Panc1 (cell line): ENCODE data around the gene CHRNG. TPM values are rescaled to one million over a fixed set of nuclear protein-coding genes. Genes with fewer than 3 reads are reported as not detected.

Source experiments
- ATAC-seq: fragments of 200-7000 bp; cut with Tn5 transposase; 2 replicates; pipeline ENCODE4 v1.9.1; 2020; ENCODE audit warnings: mild to moderate bottlenecking, moderate library complexity
- BruUV-seq: library from RNA; stranded (reverse); fragments of 400-500 nt; replicated peaks from 2 replicates; lab custom pipeline; 2021; lab: Mats Ljungman, UMichigan
- CTCF ChIA-PET: fragments of 300-600 bp; sonication (Branson Sonifier 250); formaldehyde crosslinking; loops from one replicate; lab custom pipeline; 2022; ENCODE audit warnings: antibody characterized with exemption; lab: Charles Lee
- POLR2A ChIA-PET: fragments of 300-600 bp; sonication (Branson Sonifier 250); formaldehyde crosslinking; loops from one replicate; lab custom pipeline; 2022; ENCODE audit warnings: antibody characterized with exemption; lab: Charles Lee
- DNase-seq: peaks from one replicate; pipeline ENCODE4 v3.0.0-alpha.2; 2010; ENCODE audit warnings: low read depth, low spot score
- H3K27ac ChIP-seq: 2 replicates; pipeline ENCODE4 v1.5.1; 2011; ENCODE audit warnings: mild to moderate bottlenecking, low read length, inconsistent platforms
- H3K27me3 ChIP-seq: fragments of 200-500 bp; sonication (Bioruptor generic); 2 replicates; pipeline ENCODE4 v1.6.0; 2014; ENCODE audit warnings: low read length, inconsistent platforms; ENCODE audit not compliant: control insufficient read depth, insufficient read depth
- H3K36me3 ChIP-seq: fragments of 200-500 bp; sonication (Bioruptor generic); 2 replicates; pipeline ENCODE4 v1.5.1; 2014; ENCODE audit warnings: inconsistent platforms, mild to moderate bottlenecking, low read length, moderate library complexity; ENCODE audit not compliant: control insufficient read depth, insufficient read depth
- H3K4me1 ChIP-seq: 2 replicates; pipeline ENCODE4 v1.5.1; 2011; ENCODE audit warnings: inconsistent platforms, mild to moderate bottlenecking, low read length, moderate library complexity; ENCODE audit not compliant: control insufficient read depth, insufficient read depth
- H3K4me3 ChIP-seq, 2 experiments: 2 replicates each; pipeline ENCODE4 v1.5.1; 2011 to 2012; ENCODE audit warnings: low read depth in 2 of 2, low read length in 2 of 2, mild to moderate bottlenecking in 2 of 2, inconsistent platforms in 1 of 2, moderate library complexity in 1 of 2
- H3K9me3 ChIP-seq: fragments of 200-500 bp; sonication (Bioruptor generic); 2 replicates; pipeline ENCODE4 v1.5.1; 2014; ENCODE audit warnings: low read depth, mild to moderate bottlenecking, inconsistent platforms, low read length, moderate library complexity; ENCODE audit not compliant: control insufficient read depth, insufficient read depth
- CTCF ChIP-seq: fragments of 450-650 bp; IDR thresholded peaks from 2 replicates; pipeline ENCODE4 v1.5.1; 2017; ENCODE audit warnings: mild to moderate bottlenecking
- POLR2AphosphoS5 ChIP-seq: IDR thresholded peaks from 2 replicates; pipeline ENCODE4 v1.6.1; 2012; ENCODE audit warnings: mild to moderate bottlenecking, low read depth, low read length, moderate library complexity
- REST ChIP-seq, 2 experiments: IDR thresholded peaks; 2 replicates each; pipeline ENCODE4 v1.6.1; 2011 to 2012; ENCODE audit warnings: low read depth in 2 of 2, control low read depth in 1 of 2, low read length in 1 of 2, mild to moderate bottlenecking in 1 of 2, moderate library complexity in 1 of 2; ENCODE audit not compliant: insufficient read depth in 1 of 2
- SIN3A ChIP-seq: IDR thresholded peaks from 2 replicates; pipeline ENCODE4 v1.6.1; 2012; ENCODE audit warnings: low read depth, mild to moderate bottlenecking, low read length, moderate library complexity, borderline replicate concordance; ENCODE audit not compliant: insufficient read depth
- TCF7L2 ChIP-seq: IDR thresholded peaks from 2 replicates; pipeline ENCODE4 v1.6.1; 2011; ENCODE audit warnings: mild to moderate bottlenecking, low read depth, low read length, inconsistent platforms
- in situ Hi-C: cut with HindIII; loops from 2 replicates; pipeline ENCODE4 v1.10.0; 2016; ENCODE audit warnings: low sequenced_read_pairs, low pct_unique_long_range_greater_than_20kb
- intact Hi-C: fragments of 100-400 bp; cut with micrococcal nuclease; formaldehyde crosslinking; loops from one replicate; pipeline ENCODE4 v1.10.0; 2022; ENCODE audit not compliant: unreplicated experiment
- total RNA-seq: library from RNA; stranded (reverse); gene quantifications from one replicate; pipeline ENCODE4 v1.2.1, GENCODE V29; 2021; ENCODE audit not compliant: unreplicated experiment

The CHRNG gene
- total RNA-seq, 1 experiment from 2014 or later = not detected

DNA sequence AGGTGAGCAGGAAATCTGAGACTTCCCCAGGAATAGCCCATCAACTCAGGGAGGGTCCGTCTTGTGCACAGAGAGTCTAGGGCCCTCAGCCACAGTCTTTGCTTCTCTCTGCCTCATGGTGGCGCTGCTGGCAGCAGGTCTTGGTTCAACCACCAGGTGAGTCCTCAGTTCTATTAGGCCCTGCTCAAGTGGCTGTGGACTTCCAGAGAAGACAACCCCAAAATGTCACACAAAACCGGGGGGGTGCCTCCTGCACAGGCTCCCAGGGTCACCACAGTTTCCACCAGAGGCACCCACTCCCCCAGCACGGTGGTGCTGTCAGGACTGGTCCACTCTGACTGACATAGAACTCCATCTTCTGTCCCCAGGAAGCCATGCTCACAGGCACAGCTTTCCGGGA is 2.4 kb upstream of the CHRNG start:
- no TSS peak for BruUV-seq
- Histone ChIP-seq H3K9me3 (no peaks in the 10 kb centered on the region; the same call in 1 of the 2 replicates), H3K4me3 (no peak overlapping the region), H3K27me3 (no peaks in the 10 kb centered on the region), H3K4me1 (no peaks in the 10 kb centered on the region), H3K27ac (no peak overlapping the region), H3K36me3 (no peaks in the 10 kb centered on the region)
- in situ Hi-C loops = no loop called here
- ATAC-seq (no peak), DNase-seq (no peak)
- CTCF ChIA-PET = no interaction called here
- POLR2A ChIA-PET = interaction anchor here (0.6 kb wide), 1 partner anchor 26 kb away, joined by 4 read pairs; no protein-coding TSS in a partner anchor
- intact Hi-C loops = no loop called here
- TF ChIP-seq TCF7L2 (no peak), POLR2AphosphoS5 (no peak), CTCF (no peak), SIN3A (no peak), REST (IDR thresholded peaks at IDR 0.05; ENCODE audit: insufficient read depth in 1 of 2, low read depth in 2 of 2, low read length in 1 of 2) (no peak)

DNA sequence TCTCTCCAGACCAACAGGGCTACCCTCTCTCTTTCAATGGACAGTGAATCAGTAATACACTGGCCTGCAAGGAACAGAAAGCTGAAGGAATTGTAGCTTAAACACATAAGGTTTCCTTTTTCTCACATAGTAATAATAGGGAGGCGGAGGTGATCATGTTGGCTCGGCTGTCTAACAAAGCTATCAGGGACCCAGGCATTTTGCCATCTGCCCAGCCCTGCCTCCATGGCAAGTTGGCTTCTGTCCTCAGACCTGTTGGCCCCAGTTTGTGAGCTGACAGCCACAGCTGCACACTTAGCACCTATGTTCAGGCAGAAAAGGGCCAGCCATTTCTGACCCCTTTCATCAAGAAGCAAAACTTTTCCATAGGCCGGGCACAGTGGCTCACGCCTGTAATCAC is 2.0 kb upstream of the CHRNG start:
- in situ Hi-C loops (no loop called here), intact Hi-C loops (no loop called here)
- no TSS peak for BruUV-seq
- Histone ChIP-seq H3K9me3 (no peaks in the 10 kb centered on the region; the same call in 1 of the 2 replicates), H3K27ac (no peak overlapping the region), H3K27me3 (no peaks in the 10 kb centered on the region), H3K4me1 (no peaks in the 10 kb centered on the region), H3K4me3 (no peak overlapping the region), H3K36me3 (no peaks in the 10 kb centered on the region)
- CTCF ChIA-PET = no interaction called here
- DNase-seq (no peak), ATAC-seq (no peak)
- POLR2A ChIA-PET = no interaction called here
- TF ChIP-seq POLR2AphosphoS5 = no peak
- no peak for TF ChIP-seq SIN3A
- no peak for TF ChIP-seq REST (IDR thresholded peaks at IDR 0.05; ENCODE audit: insufficient read depth in 1 of 2, low read depth in 2 of 2, low read length in 1 of 2)
